ENCODE measurements around the gene DMGDH.

DMGDH gene

DNA sequence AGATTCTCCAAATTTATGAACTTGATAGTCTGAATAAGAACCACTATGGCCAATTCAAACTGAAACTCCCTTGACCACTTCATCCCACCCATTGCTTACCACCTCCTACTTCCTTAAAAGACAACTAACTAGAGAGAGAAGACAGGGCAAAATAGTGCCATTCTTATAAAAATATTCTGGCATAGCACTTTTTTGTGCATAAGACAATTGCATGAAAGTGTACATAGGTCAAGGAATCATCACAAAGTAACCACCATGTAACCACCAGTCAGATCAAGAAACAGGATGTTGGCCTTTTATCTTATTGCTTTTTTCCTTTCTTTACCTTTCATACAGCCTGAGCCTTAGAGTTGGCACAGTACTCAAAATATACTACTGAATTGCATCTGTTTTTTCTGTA, 76.3 kb downstream of the DMGDH start:
- Mint-ChIP-seq H3K9me3 (no peaks in the 10 kb centered on the region), H3K4me3 (no peak overlapping the region), H3K27me3 (ENCODE audit: low read depth) (peaks cover 4% of the 10 kb centered on the region), H3K27ac (no peak overlapping the region), H3K4me1 (no peaks in the 10 kb centered on the region), H3K36me3 (ENCODE audit: low read depth) (no peaks in the 10 kb centered on the region)
- TF ChIP-seq, protein P1, sequence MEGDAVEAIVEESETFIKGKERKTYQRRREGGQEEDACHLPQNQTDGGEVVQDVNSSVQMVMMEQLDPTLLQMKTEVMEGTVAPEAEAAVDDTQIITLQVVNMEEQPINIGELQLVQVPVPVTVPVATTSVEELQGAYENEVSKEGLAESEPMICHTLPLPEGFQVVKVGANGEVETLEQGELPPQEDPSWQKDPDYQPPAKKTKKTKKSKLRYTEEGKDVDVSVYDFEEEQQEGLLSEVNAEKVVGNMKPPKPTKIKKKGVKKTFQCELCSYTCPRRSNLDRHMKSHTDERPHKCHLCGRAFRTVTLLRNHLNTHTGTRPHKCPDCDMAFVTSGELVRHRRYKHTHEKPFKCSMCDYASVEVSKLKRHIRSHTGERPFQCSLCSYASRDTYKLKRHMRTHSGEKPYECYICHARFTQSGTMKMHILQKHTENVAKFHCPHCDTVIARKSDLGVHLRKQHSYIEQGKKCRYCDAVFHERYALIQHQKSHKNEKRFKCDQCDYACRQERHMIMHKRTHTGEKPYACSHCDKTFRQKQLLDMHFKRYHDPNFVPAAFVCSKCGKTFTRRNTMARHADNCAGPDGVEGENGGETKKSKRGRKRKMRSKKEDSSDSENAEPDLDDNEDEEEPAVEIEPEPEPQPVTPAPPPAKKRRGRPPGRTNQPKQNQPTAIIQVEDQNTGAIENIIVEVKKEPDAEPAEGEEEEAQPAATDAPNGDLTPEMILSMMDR (IDR thresholded peaks at IDR 0.05; ENCODE audit: unreplicated experiment in 3 of 3): no peak

DNA sequence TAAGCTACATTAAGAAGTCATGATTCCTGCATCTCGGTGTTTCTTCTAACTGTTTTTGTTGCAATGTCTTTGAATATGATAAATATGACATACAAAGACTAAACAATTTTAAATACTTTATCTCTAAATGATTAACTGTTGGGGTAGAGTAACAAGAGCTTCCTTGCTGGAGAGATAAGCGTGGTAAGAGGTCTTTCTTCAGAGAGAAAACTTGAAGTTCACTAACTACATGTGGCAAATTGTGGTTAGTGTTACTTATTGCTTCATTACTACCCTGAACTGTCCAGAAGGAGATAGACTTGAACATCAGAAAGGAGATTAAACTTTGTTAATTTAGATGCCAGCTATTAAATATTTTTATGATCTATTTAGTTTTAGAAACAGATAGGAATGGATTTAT, 77.3 kb downstream of the DMGDH start:
- Mint-ChIP-seq H3K4me1 (no peaks in the 10 kb centered on the region), H3K27me3 (ENCODE audit: low read depth) (peaks cover 4% of the 10 kb centered on the region), H3K9me3 (no peaks in the 10 kb centered on the region), H3K27ac (no peak overlapping the region), H3K4me3 (no peak overlapping the region), H3K36me3 (ENCODE audit: low read depth) (no peaks in the 10 kb centered on the region)
- TF ChIP-seq, protein P1 (IDR thresholded peaks at IDR 0.05; ENCODE audit: unreplicated experiment in 3 of 3): no peak

DNA sequence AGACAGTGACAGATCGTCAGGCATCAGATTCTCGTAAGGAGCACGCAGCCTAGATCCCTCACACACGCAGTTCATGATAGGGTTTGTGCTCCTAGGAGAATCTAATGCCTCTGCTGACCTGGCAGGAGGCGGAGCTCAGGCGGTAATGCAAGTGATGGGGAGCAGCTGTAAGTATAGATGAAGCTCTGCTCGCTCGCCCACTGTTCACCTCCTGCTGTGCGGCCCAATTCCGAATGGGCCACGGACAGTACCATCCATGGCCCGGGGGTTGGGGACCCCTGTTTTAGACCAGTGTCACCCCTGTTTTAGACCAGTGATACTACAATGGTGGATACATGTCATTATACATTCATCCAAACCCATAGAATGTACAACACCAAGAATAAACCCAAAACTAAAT, 80.4 kb downstream of the DMGDH start:
- H3K27ac Mint-ChIP-seq: no peak overlapping the region
- H3K9me3 Mint-ChIP-seq: no peaks in the 10 kb centered on the region

DNA sequence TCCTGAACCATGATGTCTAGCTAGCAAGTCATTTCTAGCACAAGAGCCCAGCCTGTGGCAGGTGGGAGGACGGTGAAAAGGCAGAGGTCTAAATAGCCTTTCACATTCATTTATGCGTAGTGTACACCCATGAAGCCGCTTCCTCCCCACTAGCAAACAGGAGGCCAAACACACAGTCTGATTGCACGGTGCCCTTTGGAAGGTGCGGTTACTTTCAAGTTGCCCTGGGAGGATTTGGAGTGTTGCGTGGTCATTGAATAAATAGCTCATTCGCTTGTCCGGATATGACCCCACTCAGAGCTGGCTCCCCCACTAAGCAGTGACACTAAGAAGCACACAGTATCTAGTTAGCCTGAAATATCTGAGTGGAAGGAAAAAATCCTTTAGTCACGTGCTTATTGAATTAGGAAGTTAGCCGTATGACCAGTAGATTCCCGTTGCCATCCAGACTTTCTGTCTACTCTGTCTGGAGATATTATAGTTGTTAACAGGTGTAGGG, 83.7 kb downstream of the DMGDH start:
- Mint-ChIP-seq H3K27ac (peak overlapping the region; percentile 95 to 99 (median 99)), H3K4me3 (peak overlapping the region; percentile 90 to 95 (median 94)), H3K9me3 (no peaks in the 10 kb centered on the region), H3K27me3 (ENCODE audit: low read depth) (peaks cover 4% of the 10 kb centered on the region), H3K4me1 (peaks cover 35% of the 10 kb centered on the region), H3K36me3 (ENCODE audit: low read depth) (no peaks in the 10 kb centered on the region)
- TF ChIP-seq, protein P1 (IDR thresholded peaks at IDR 0.05; ENCODE audit: unreplicated experiment in 3 of 3): no peak

More for the DNA sequence above, 80.4 kb downstream of the DMGDH start:
- peaks cover 4% of the 10 kb centered on the region for H3K27me3 Mint-ChIP-seq (ENCODE audit: low read depth)
- H3K4me3 Mint-ChIP-seq: no peak overlapping the region
- no peaks in the 10 kb centered on the region for H3K36me3 Mint-ChIP-seq (ENCODE audit: low read depth)
- TF ChIP-seq, protein P1 (IDR thresholded peaks at IDR 0.05; ENCODE audit: unreplicated experiment in 3 of 3): no peak
- peaks cover 15% of the 10 kb centered on the region for H3K4me1 Mint-ChIP-seq

DNA sequence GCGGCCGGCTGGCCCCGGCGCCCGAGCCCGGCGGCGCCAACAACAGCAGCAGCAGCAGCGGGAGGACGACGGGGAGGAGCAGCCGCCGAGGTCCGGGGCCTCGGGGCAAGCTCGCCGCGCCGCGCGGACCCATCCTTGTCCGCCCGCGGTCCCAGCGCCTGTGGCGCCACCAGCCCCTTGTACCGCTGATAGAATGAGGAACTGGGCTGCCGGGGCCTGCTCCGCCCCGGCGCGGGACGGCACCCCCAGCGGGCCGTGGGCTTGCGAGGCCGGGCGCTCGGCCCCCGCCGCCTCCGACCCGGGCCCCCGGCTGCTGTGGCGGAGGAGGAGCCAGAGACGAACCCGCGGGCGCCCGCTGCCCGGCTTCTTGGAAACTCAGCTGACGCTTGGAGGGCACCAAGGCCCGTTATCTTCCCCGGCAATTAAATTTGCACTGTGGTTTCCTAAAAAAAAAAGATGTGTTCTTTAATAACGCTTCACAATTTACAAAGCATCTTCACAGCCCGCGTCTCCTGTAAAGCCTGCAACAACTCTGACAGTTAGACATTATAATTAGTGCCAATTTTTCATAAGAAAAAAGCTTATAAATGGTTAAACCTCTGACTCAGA, 84.3 kb downstream of the DMGDH start, which contains the start of gene ARSB:
Gene ARSB (minus strand): TSS at position 195 of the 609 bp plus-strand sequence. CDS start 62 bp downstream, at position 133.
- TF ChIP-seq, protein P1 (IDR thresholded peaks at IDR 0.05; ENCODE audit: unreplicated experiment in 3 of 3): no peak
- H3K27ac Mint-ChIP-seq: peak within 1 kb of the TSS; percentile 95 to 99 (median 99)
- H3K27me3 Mint-ChIP-seq (ENCODE audit: low read depth): peaks cover 4% of the 10 kb centered on the region
- H3K36me3 Mint-ChIP-seq (ENCODE audit: low read depth): no peaks in the 10 kb centered on the region
- H3K9me3 Mint-ChIP-seq: no peaks in the 10 kb centered on the region
- peaks cover 35% of the 10 kb centered on the region for H3K4me1 Mint-ChIP-seq
- H3K4me3 Mint-ChIP-seq: peak within 1 kb of the TSS; percentile 90 to 95 (median 94)
